Panc1 (cell line): ENCODE measurements around the gene KIAA1671. TPM values are rescaled to one million over a fixed set of nuclear protein-coding genes. Genes with fewer than 3 reads are reported as not detected.

Experiments used
- ATAC-seq: fragments of 200-7000 bp; cut with Tn5 transposase; 2 replicates; pipeline ENCODE4 v1.9.1; 2020; ENCODE audit warnings: mild to moderate bottlenecking, moderate library complexity
- BruUV-seq: library from RNA; stranded (reverse); fragments of 400-500 nt; replicated peaks from 2 replicates; lab custom pipeline; 2021; lab: Mats Ljungman, UMichigan
- CTCF ChIA-PET: fragments of 300-600 bp; sonication (Branson Sonifier 250); formaldehyde crosslinking; loops from one replicate; lab custom pipeline; 2022; ENCODE audit warnings: antibody characterized with exemption; lab: Charles Lee
- POLR2A ChIA-PET: fragments of 300-600 bp; sonication (Branson Sonifier 250); formaldehyde crosslinking; loops from one replicate; lab custom pipeline; 2022; ENCODE audit warnings: antibody characterized with exemption; lab: Charles Lee
- DNase-seq: peaks from one replicate; pipeline ENCODE4 v3.0.0-alpha.2; 2010; ENCODE audit warnings: low read depth, low spot score
- H3K27ac ChIP-seq: 2 replicates; pipeline ENCODE4 v1.5.1; 2011; ENCODE audit warnings: mild to moderate bottlenecking, low read length, inconsistent platforms
- H3K27me3 ChIP-seq: fragments of 200-500 bp; sonication (Bioruptor generic); 2 replicates; pipeline ENCODE4 v1.6.0; 2014; ENCODE audit warnings: low read length, inconsistent platforms; ENCODE audit not compliant: control insufficient read depth, insufficient read depth
- H3K36me3 ChIP-seq: fragments of 200-500 bp; sonication (Bioruptor generic); 2 replicates; pipeline ENCODE4 v1.5.1; 2014; ENCODE audit warnings: inconsistent platforms, mild to moderate bottlenecking, low read length, moderate library complexity; ENCODE audit not compliant: control insufficient read depth, insufficient read depth
- H3K4me1 ChIP-seq: 2 replicates; pipeline ENCODE4 v1.5.1; 2011; ENCODE audit warnings: inconsistent platforms, mild to moderate bottlenecking, low read length, moderate library complexity; ENCODE audit not compliant: control insufficient read depth, insufficient read depth
- H3K4me3 ChIP-seq, 2 experiments: 2 replicates each; pipeline ENCODE4 v1.5.1; 2011 to 2012; ENCODE audit warnings: low read depth in 2 of 2, low read length in 2 of 2, mild to moderate bottlenecking in 2 of 2, inconsistent platforms in 1 of 2, moderate library complexity in 1 of 2
- H3K9me3 ChIP-seq: fragments of 200-500 bp; sonication (Bioruptor generic); 2 replicates; pipeline ENCODE4 v1.5.1; 2014; ENCODE audit warnings: low read depth, mild to moderate bottlenecking, inconsistent platforms, low read length, moderate library complexity; ENCODE audit not compliant: control insufficient read depth, insufficient read depth
- CTCF ChIP-seq: fragments of 450-650 bp; IDR thresholded peaks from 2 replicates; pipeline ENCODE4 v1.5.1; 2017; ENCODE audit warnings: mild to moderate bottlenecking
- POLR2AphosphoS5 ChIP-seq: IDR thresholded peaks from 2 replicates; pipeline ENCODE4 v1.6.1; 2012; ENCODE audit warnings: mild to moderate bottlenecking, low read depth, low read length, moderate library complexity
- SIN3A ChIP-seq: IDR thresholded peaks from 2 replicates; pipeline ENCODE4 v1.6.1; 2012; ENCODE audit warnings: low read depth, mild to moderate bottlenecking, low read length, moderate library complexity, borderline replicate concordance; ENCODE audit not compliant: insufficient read depth
- TCF7L2 ChIP-seq: IDR thresholded peaks from 2 replicates; pipeline ENCODE4 v1.6.1; 2011; ENCODE audit warnings: mild to moderate bottlenecking, low read depth, low read length, inconsistent platforms
- in situ Hi-C: cut with HindIII; loops from 2 replicates; pipeline ENCODE4 v1.10.0; 2016; ENCODE audit warnings: low sequenced_read_pairs, low pct_unique_long_range_greater_than_20kb
- intact Hi-C: fragments of 100-400 bp; cut with micrococcal nuclease; formaldehyde crosslinking; loops from one replicate; pipeline ENCODE4 v1.10.0; 2022; ENCODE audit not compliant: unreplicated experiment
- total RNA-seq: library from RNA; stranded (reverse); gene quantifications from one replicate; pipeline ENCODE4 v1.2.1, GENCODE V29; 2021; ENCODE audit not compliant: unreplicated experiment
- TF ChIP-seq, protein P1 (sequence below), 2 experiments: IDR thresholded peaks; 2 replicates each; pipeline ENCODE4 v1.6.1; 2011 to 2012; ENCODE audit warnings: low read depth in 2 of 2, control low read depth in 1 of 2, low read length in 1 of 2, mild to moderate bottlenecking in 1 of 2, moderate library complexity in 1 of 2; ENCODE audit not compliant: insufficient read depth in 1 of 2

Gene KIAA1671
- total RNA-seq, 1 experiment from 2014 or later: 48.1 TPM

- BruUV-seq: no TSS peak
- ChIA-PET POLR2A (no interaction called here), CTCF (interaction anchor here (0.6 kb wide), 1 partner anchor 1539 kb away, joined by 9 read pairs; no protein-coding TSS in a partner anchor)
- DNase-seq: no peak
- Histone ChIP-seq H3K9me3 (no peaks in the 10 kb centered on the region), H3K27ac (no peak overlapping the region), H3K4me3 (no peak overlapping the region), H3K36me3 (no peaks in the 10 kb centered on the region), H3K4me1 (no peaks in the 10 kb centered on the region), H3K27me3 (no peaks in the 10 kb centered on the region)
- ATAC-seq: no peak
- intact Hi-C loops (no loop called here), in situ Hi-C loops (no loop called here)
- TF ChIP-seq POLR2AphosphoS5: no peak
- TF ChIP-seq CTCF: no peak; the same call in 1 of the 2 replicates
- TF ChIP-seq SIN3A: no peak
- TF ChIP-seq, protein P1, sequence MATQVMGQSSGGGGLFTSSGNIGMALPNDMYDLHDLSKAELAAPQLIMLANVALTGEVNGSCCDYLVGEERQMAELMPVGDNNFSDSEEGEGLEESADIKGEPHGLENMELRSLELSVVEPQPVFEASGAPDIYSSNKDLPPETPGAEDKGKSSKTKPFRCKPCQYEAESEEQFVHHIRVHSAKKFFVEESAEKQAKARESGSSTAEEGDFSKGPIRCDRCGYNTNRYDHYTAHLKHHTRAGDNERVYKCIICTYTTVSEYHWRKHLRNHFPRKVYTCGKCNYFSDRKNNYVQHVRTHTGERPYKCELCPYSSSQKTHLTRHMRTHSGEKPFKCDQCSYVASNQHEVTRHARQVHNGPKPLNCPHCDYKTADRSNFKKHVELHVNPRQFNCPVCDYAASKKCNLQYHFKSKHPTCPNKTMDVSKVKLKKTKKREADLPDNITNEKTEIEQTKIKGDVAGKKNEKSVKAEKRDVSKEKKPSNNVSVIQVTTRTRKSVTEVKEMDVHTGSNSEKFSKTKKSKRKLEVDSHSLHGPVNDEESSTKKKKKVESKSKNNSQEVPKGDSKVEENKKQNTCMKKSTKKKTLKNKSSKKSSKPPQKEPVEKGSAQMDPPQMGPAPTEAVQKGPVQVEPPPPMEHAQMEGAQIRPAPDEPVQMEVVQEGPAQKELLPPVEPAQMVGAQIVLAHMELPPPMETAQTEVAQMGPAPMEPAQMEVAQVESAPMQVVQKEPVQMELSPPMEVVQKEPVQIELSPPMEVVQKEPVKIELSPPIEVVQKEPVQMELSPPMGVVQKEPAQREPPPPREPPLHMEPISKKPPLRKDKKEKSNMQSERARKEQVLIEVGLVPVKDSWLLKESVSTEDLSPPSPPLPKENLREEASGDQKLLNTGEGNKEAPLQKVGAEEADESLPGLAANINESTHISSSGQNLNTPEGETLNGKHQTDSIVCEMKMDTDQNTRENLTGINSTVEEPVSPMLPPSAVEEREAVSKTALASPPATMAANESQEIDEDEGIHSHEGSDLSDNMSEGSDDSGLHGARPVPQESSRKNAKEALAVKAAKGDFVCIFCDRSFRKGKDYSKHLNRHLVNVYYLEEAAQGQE (IDR thresholded peaks at IDR 0.05; ENCODE audit: insufficient read depth in 1 of 2, low read depth in 2 of 2, low read length in 1 of 2): no peak
Measured at GRCh38 chr22:25131198-25131887, 178.8 kb downstream of the KIAA1671 start.

GRCh38 chr22:25134028-25134427 lies 181.5 kb downstream of the KIAA1671 start:
- BruUV-seq: no TSS peak

More at GRCh38 chr22:25134028-25134427, 181.5 kb downstream of the KIAA1671 start:
- ATAC-seq (no peak), DNase-seq (no peak)
- Histone ChIP-seq H3K4me1 (no peaks in the 10 kb centered on the region), H3K4me3 (no peak overlapping the region), H3K27me3 (no peaks in the 10 kb centered on the region), H3K9me3 (no peaks in the 10 kb centered on the region), H3K36me3 (no peaks in the 10 kb centered on the region), H3K27ac (no peak overlapping the region)
- TF ChIP-seq POLR2AphosphoS5 (no peak), TCF7L2 (no peak), SIN3A (no peak), CTCF (no peak)
- TF ChIP-seq, protein P1 (IDR thresholded peaks at IDR 0.05; ENCODE audit: insufficient read depth in 1 of 2, low read depth in 2 of 2, low read length in 1 of 2): no peak
- intact Hi-C loops: no loop called here
- ChIA-PET POLR2A (no interaction called here), CTCF (interaction anchor here (0.5 kb wide), 1 partner anchor 792 kb away, joined by 5 read pairs; no protein-coding TSS in a partner anchor)
- in situ Hi-C loops: no loop called here
